ENCODE measurements around the gene MMP19. TPM values are rescaled to one million over a fixed set of nuclear protein-coding genes. Genes with fewer than 3 reads are reported as not detected.
A peak's percentile ranks its signal among the peaks of the same experiment; 100 is the strongest.

The MMP19 gene
- total RNA-seq, 1 experiment from 2014 or later = 2.3 TPM

DNA sequence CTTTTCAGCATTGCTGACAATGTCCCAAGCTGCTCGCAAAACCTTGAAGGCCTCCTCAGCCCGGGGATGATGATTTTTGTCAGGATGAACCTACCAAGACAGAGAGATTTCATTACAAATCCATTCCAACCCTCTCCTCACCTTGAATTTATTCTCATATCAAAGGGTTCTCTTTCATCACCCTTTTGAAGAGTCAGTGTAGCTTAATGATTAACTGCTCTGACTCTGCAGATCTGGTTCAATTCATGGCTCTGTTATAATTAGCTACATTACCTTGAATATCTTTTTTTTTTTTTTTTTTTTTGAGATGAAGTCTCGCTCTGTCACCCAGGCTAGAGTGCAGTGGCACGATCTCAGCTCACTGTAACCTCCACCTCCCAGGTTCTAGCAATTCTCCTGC lies 19.3 kb downstream of the MMP19 start:
- H3K36me3 ChIP-seq (ENCODE audit: insufficient read depth, low read length, poor library complexity, severe bottlenecking) = peaks cover 49% of the 10 kb centered on the region
- TF ChIP-seq, protein P1, sequence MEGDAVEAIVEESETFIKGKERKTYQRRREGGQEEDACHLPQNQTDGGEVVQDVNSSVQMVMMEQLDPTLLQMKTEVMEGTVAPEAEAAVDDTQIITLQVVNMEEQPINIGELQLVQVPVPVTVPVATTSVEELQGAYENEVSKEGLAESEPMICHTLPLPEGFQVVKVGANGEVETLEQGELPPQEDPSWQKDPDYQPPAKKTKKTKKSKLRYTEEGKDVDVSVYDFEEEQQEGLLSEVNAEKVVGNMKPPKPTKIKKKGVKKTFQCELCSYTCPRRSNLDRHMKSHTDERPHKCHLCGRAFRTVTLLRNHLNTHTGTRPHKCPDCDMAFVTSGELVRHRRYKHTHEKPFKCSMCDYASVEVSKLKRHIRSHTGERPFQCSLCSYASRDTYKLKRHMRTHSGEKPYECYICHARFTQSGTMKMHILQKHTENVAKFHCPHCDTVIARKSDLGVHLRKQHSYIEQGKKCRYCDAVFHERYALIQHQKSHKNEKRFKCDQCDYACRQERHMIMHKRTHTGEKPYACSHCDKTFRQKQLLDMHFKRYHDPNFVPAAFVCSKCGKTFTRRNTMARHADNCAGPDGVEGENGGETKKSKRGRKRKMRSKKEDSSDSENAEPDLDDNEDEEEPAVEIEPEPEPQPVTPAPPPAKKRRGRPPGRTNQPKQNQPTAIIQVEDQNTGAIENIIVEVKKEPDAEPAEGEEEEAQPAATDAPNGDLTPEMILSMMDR (conservative IDR thresholded peaks at IDR 0.05; ENCODE audit: low read depth, low read length) = no peak
- no peak for TF ChIP-seq EZH2 (IDR thresholded peaks at IDR 0.05; ENCODE audit: borderline replicate concordance, low read depth, low read length, poor library complexity, severe bottlenecking)

DNA sequence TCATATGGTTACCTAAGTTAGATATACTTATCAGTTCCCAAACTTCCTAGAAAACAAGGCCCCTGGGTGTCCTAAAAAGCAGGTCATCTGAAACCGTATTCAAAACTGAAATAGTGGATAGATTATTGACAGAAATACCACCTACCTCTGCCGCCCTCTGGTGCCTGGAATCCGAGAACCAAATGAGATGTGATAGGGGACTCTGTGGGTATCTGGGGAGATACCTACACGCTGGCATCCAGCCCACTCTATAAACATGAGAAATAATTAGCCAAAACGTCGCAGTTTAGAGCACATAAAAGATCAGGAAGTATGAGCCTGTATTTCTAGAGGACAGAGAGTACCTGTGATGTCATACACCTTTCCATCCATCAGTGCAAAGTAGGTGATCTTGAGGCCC lies 20.5 kb downstream of the MMP19 start:
- no peaks in the 10 kb centered on the region for H3K9me3 ChIP-seq (ENCODE audit: low read depth, low read length, poor library complexity, severe bottlenecking)
- DNase-seq (ENCODE audit: low spot score) = no peak
- H3K4me1 ChIP-seq (ENCODE audit: insufficient read depth, low read length, poor library complexity, severe bottlenecking) = peaks cover 6% of the 10 kb centered on the region
- H3K27ac ChIP-seq (ENCODE audit: low read depth, low read length, poor library complexity, severe bottlenecking) = no peak overlapping the region
- no TSS peak for BruUV-seq (replicated peaks)
- TF ChIP-seq EZH2 (IDR thresholded peaks at IDR 0.05; ENCODE audit: borderline replicate concordance, low read depth, low read length, poor library complexity, severe bottlenecking) = no peak
- TF ChIP-seq, protein P1 (conservative IDR thresholded peaks at IDR 0.05; ENCODE audit: low read depth, low read length) = peak; percentile 42
- H3K4me3 ChIP-seq (ENCODE audit: low read depth, low read length, poor library complexity, severe bottlenecking) = no peak overlapping the region
- ChIA-PET CTCF (no interaction called here), POLR2A (ENCODE audit: low non-redundant PET) (no interaction called here)
- intact Hi-C loops (cut with micrococcal nuclease; ENCODE audit: unreplicated experiment) = no loop called here
- H3K36me3 ChIP-seq (ENCODE audit: insufficient read depth, low read length, poor library complexity, severe bottlenecking) = peaks cover 49% of the 10 kb centered on the region
- no peaks in the 10 kb centered on the region for H3K27me3 ChIP-seq (replicated peaks; ENCODE audit: insufficient read depth, low read depth, low read length, poor library complexity)

More for the DNA sequence above, 19.3 kb downstream of the MMP19 start:
- no peak overlapping the region for H3K27ac ChIP-seq (ENCODE audit: low read depth, low read length, poor library complexity, severe bottlenecking)
- H3K27me3 ChIP-seq (replicated peaks; ENCODE audit: insufficient read depth, low read depth, low read length, poor library complexity) = no peaks in the 10 kb centered on the region
- DNase-seq (ENCODE audit: low spot score) = no peak
- ChIA-PET POLR2A (ENCODE audit: low non-redundant PET) (no interaction called here), CTCF (no interaction called here)
- intact Hi-C loops (cut with micrococcal nuclease; ENCODE audit: unreplicated experiment) = no loop called here
- peaks cover 6% of the 10 kb centered on the region for H3K4me1 ChIP-seq (ENCODE audit: insufficient read depth, low read length, poor library complexity, severe bottlenecking)
- H3K9me3 ChIP-seq (ENCODE audit: low read depth, low read length, poor library complexity, severe bottlenecking) = no peaks in the 10 kb centered on the region
- no TSS peak for BruUV-seq (replicated peaks)
- H3K4me3 ChIP-seq (ENCODE audit: low read depth, low read length, poor library complexity, severe bottlenecking) = no peak overlapping the region

DNA sequence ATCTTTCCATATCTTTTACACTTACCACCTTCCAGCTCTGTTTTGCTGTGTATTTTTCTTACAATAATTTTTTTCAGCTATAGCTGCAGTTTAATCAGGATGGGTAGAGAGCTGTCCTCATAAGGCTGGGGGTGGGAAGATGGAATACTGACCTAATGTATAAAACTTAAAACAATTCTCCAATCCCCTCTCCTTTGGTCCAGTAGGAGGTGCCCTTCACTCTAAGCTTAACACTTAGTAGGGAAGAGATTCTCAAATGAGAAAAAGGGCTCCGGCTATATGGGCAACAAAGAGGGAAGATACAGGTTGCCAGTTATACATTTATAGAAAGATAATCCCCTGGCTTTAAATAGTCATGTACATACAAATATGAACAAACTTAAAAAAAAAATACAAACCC lies 22.1 kb downstream of the MMP19 start:
- CTCF ChIA-PET = no interaction called here
- H3K27ac ChIP-seq (ENCODE audit: low read depth, low read length, poor library complexity, severe bottlenecking) = no peak overlapping the region
- POLR2A ChIA-PET (ENCODE audit: low non-redundant PET) = no interaction called here
- DNase-seq (ENCODE audit: low spot score) = peak; percentile 39
- BruUV-seq (replicated peaks) = TSS peak; percentile 19
- TF ChIP-seq EZH2 (IDR thresholded peaks at IDR 0.05; ENCODE audit: borderline replicate concordance, low read depth, low read length, poor library complexity, severe bottlenecking) = no peak
- TF ChIP-seq, protein P1 (conservative IDR thresholded peaks at IDR 0.05; ENCODE audit: low read depth, low read length) = peak; percentile 39
- no peaks in the 10 kb centered on the region for H3K27me3 ChIP-seq (replicated peaks; ENCODE audit: insufficient read depth, low read depth, low read length, poor library complexity)
- peaks cover 52% of the 10 kb centered on the region for H3K36me3 ChIP-seq (ENCODE audit: insufficient read depth, low read length, poor library complexity, severe bottlenecking)
- no peaks in the 10 kb centered on the region for H3K9me3 ChIP-seq (ENCODE audit: low read depth, low read length, poor library complexity, severe bottlenecking)
- peaks cover 12% of the 10 kb centered on the region for H3K4me1 ChIP-seq (ENCODE audit: insufficient read depth, low read length, poor library complexity, severe bottlenecking)
- no peak overlapping the region for H3K4me3 ChIP-seq (ENCODE audit: low read depth, low read length, poor library complexity, severe bottlenecking)
- intact Hi-C loops (cut with micrococcal nuclease; ENCODE audit: unreplicated experiment) = no loop called here

Data from A673 (cell line).